ENCODE measurements around the gene TUNAR.

The TUNAR gene

DNA sequence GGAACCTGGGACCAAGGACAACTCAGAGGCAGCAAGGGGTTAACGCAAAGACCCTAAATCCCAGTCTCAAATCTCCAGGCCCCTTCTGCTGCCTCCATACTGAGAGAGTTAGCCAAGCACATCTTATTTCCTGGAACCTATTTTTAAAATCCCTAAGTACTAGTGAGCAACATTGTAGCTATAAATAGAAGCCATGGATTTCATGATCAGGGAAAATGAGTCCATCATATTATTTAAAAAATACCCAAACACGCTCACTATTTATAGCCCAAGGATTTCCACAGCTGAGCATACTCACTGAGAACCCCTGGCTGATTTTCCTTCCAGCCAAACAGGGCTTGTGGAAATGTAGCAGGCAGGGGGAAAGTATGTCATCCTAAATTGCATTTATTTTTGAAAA is 19.4 kb upstream of the TUNAR start:
- Histone ChIP-seq H3K4me3 (ENCODE audit: low read depth in 1 of 2, low read length in 1 of 2) (no peak overlapping the region), H3K27ac (no peak overlapping the region), H3K36me3 (no peaks in the 10 kb centered on the region), H3K27me3 (no peaks in the 10 kb centered on the region), H3K9me3 (no peaks in the 10 kb centered on the region), H3K4me1 (ENCODE audit: control insufficient read depth in 1 of 2, insufficient read depth in 1 of 2, low read depth in 1 of 2, low read length in 1 of 2) (no peaks in the 10 kb centered on the region)
- TF ChIP-seq, protein P1, sequence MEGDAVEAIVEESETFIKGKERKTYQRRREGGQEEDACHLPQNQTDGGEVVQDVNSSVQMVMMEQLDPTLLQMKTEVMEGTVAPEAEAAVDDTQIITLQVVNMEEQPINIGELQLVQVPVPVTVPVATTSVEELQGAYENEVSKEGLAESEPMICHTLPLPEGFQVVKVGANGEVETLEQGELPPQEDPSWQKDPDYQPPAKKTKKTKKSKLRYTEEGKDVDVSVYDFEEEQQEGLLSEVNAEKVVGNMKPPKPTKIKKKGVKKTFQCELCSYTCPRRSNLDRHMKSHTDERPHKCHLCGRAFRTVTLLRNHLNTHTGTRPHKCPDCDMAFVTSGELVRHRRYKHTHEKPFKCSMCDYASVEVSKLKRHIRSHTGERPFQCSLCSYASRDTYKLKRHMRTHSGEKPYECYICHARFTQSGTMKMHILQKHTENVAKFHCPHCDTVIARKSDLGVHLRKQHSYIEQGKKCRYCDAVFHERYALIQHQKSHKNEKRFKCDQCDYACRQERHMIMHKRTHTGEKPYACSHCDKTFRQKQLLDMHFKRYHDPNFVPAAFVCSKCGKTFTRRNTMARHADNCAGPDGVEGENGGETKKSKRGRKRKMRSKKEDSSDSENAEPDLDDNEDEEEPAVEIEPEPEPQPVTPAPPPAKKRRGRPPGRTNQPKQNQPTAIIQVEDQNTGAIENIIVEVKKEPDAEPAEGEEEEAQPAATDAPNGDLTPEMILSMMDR (IDR thresholded peaks at IDR 0.05), result no peak

DNA sequence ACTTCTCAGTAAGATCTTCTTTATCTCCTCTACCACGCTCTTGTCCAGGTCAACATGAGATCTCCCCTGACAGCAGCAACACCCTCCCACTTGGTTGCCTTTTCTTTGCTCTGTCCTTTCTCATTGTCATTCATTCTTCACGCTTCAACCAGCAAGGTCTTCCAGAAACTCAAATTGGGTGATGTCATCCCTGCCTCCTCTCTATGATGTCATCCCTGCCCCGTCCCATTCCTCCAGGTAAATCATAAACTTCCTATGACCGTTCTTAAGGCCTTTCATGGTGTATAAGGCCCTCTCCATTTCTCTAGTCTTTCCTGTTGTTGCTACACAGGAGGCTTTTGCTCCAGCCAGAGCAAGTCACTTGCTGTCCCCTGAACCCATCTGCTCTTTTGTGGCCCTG is 17.7 kb upstream of the TUNAR start:
- TF ChIP-seq, protein P1 (IDR thresholded peaks at IDR 0.05), result no peak
- Histone ChIP-seq H3K4me1 (ENCODE audit: control insufficient read depth in 1 of 2, insufficient read depth in 1 of 2, low read depth in 1 of 2, low read length in 1 of 2) (no peaks in the 10 kb centered on the region), H3K4me3 (ENCODE audit: low read depth in 1 of 2, low read length in 1 of 2) (no peak overlapping the region), H3K9me3 (no peaks in the 10 kb centered on the region), H3K36me3 (no peaks in the 10 kb centered on the region), H3K27me3 (no peaks in the 10 kb centered on the region), H3K27ac (no peak overlapping the region)

DNA sequence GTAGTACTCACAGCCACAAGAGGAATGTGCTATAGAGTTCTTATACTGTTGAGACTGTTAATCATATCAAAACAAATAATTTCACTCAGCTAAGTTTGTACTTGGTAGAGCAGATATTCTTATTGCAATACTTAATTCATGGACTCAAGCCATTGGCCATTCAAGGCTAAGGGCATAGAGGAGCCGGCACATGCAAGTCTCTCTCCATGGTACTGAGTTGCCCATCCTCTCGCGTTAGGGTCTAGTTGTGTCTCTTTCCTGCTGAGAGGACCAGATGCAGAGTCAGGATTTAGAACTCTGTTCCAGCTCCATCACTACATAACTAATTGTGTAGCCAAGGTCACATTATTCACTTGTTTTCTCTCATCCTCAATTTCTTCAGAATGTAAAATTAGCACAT is 14.4 kb upstream of the TUNAR start:
- H3K4me1 ChIP-seq (ENCODE audit: control insufficient read depth in 1 of 2, insufficient read depth in 1 of 2, low read depth in 1 of 2, low read length in 1 of 2), result no peaks in the 10 kb centered on the region
- H3K4me3 ChIP-seq (ENCODE audit: low read depth in 1 of 2, low read length in 1 of 2), result no peak overlapping the region
- TF ChIP-seq, protein P1 (IDR thresholded peaks at IDR 0.05), result no peak
- H3K9me3 ChIP-seq, result no peaks in the 10 kb centered on the region
- H3K36me3 ChIP-seq, result no peaks in the 10 kb centered on the region
- H3K27me3 ChIP-seq, result no peaks in the 10 kb centered on the region
- no peak overlapping the region for H3K27ac ChIP-seq

DNA sequence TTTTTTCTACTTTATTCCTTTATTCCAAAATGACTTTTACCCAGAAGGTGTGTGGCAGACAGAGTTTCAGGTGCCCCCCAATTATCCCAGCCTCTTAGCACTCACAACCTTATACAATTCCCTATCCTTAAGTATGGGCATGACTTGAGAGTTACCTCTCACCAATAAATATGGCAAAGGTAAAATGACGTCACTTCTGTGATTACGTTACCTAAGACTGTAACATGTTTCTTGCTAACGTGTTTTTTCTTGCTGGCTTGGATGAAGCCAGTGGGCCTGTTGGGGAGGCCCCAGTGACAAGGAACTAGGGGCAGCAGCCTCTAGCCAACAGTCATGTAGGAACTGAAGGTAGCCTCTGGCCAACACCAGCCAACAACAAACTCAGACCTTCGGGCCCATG is 13.3 kb upstream of the TUNAR start:
- TF ChIP-seq, protein P1 (IDR thresholded peaks at IDR 0.05), result no peak
- no peaks in the 10 kb centered on the region for H3K27me3 ChIP-seq
- no peak overlapping the region for H3K4me3 ChIP-seq (ENCODE audit: low read depth in 1 of 2, low read length in 1 of 2)
- no peak overlapping the region for H3K27ac ChIP-seq
- H3K36me3 ChIP-seq, result no peaks in the 10 kb centered on the region
- H3K4me1 ChIP-seq (ENCODE audit: control insufficient read depth in 1 of 2, insufficient read depth in 1 of 2, low read depth in 1 of 2, low read length in 1 of 2), result no peaks in the 10 kb centered on the region
- H3K9me3 ChIP-seq, result no peaks in the 10 kb centered on the region

DNA sequence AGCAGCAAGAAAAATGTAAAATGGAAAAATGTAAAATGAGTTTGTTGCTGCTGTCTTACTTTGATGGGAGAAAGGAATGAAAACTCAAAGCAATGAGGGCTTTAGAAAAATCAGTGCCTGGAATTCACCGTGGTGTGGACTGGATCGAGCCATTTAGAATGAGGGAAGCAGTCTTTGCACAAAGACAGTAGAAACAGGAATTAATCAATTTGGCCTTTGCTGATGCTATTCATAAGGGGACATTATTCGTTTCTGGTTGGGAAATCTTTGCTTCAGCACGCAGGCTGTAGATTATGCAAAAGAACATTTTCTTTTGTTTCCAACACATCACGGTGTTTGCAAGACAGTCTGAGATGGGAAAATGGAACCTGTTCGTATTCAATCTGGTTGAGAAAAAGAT is 6.9 kb upstream of the TUNAR start:
- TF ChIP-seq, protein P1 (IDR thresholded peaks at IDR 0.05), result no peak

DNA sequence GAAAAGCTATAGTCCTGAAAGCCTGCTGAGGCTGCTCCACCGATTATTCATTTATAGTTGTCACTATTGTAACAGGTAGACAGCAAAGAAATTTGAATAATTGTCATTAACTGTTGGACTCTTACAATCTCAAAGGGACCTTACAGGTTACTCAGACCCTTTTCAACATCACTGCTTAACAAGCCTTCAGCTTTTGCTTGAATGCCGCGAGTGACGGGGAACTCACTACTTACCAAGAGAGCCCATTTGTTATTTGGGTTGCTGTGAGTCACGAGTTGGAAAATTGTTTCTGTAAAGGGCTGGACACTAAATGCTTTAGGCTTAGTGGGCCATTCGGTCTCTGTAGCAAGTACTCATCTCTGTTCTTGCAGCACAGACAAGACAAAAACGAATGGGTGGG is 5.9 kb upstream of the TUNAR start:
- Histone ChIP-seq H3K4me1 (ENCODE audit: control insufficient read depth in 1 of 2, insufficient read depth in 1 of 2, low read depth in 1 of 2, low read length in 1 of 2) (no peaks in the 10 kb centered on the region), H3K36me3 (no peaks in the 10 kb centered on the region), H3K27ac (no peak overlapping the region), H3K9me3 (no peaks in the 10 kb centered on the region), H3K4me3 (ENCODE audit: low read depth in 1 of 2, low read length in 1 of 2) (no peak overlapping the region), H3K27me3 (peaks cover 26% of the 10 kb centered on the region)
- TF ChIP-seq, protein P1 (IDR thresholded peaks at IDR 0.05), result no peak

More for the DNA sequence above, 6.9 kb upstream of the TUNAR start:
- H3K9me3 ChIP-seq, result no peaks in the 10 kb centered on the region
- H3K27me3 ChIP-seq, result peaks cover 16% of the 10 kb centered on the region
- H3K36me3 ChIP-seq, result no peaks in the 10 kb centered on the region
- no peak overlapping the region for H3K4me3 ChIP-seq (ENCODE audit: low read depth in 1 of 2, low read length in 1 of 2)
- H3K27ac ChIP-seq, result no peak overlapping the region
- no peaks in the 10 kb centered on the region for H3K4me1 ChIP-seq (ENCODE audit: control insufficient read depth in 1 of 2, insufficient read depth in 1 of 2, low read depth in 1 of 2, low read length in 1 of 2)
